MM.1S (cell line): ENCODE data around the gene METAP2.
"Not testable (repeated sequence)": the region's sequence is repeated elsewhere in the genome, so short reads cannot be mapped to it uniquely, and the experiment has no call there.

Experiments used
- DNase-seq: peaks from one replicate; pipeline ENCODE4 v3.0.0-alpha.2; 2015
- H2AFZ ChIP-seq: fragments of 300-600 bp; sonication (generic); 2 replicates; pipeline ENCODE4 v1.6.0; 2016; ENCODE audit warnings: antibody characterized with exemption, low read length
- H3F3A ChIP-seq: fragments of 300-600 bp; sonication (generic); 2 replicates; pipeline ENCODE4 v1.6.1; 2016; ENCODE audit warnings: mild to moderate bottlenecking, antibody characterized with exemption, low read length, moderate library complexity, mixed read lengths; ENCODE audit not compliant: insufficient read depth
- H3K27ac ChIP-seq: fragments of 300-600 bp; sonication (generic); 2 replicates; pipeline ENCODE4 v1.5.1; 2016; ENCODE audit warnings: mild to moderate bottlenecking, low read length
- H3K27me3 ChIP-seq: fragments of 300-600 bp; sonication (generic); replicated peaks from 2 replicates; pipeline ENCODE4 v1.6.0; 2016; ENCODE audit warnings: low read length; ENCODE audit not compliant: insufficient read depth
- H3K36me3 ChIP-seq: fragments of 300-600 bp; sonication (generic); replicated peaks from 2 replicates; pipeline ENCODE4 v1.6.1; 2016; ENCODE audit warnings: mild to moderate bottlenecking, low read length, mixed read lengths; ENCODE audit not compliant: insufficient read depth
- H3K4me1 ChIP-seq: fragments of 300-600 bp; sonication (generic); 2 replicates; pipeline ENCODE4 v1.6.1; 2016; ENCODE audit warnings: low read length, mixed read lengths
- H3K4me2 ChIP-seq: fragments of 300-600 bp; sonication (generic); 2 replicates; pipeline ENCODE4 v1.6.0; 2016; ENCODE audit warnings: low read depth, low read length
- H3K4me3 ChIP-seq: fragments of 300-600 bp; sonication (generic); 2 replicates; pipeline ENCODE4 v1.5.1; 2016; ENCODE audit warnings: low read length, mixed read lengths
- H3K79me2 ChIP-seq: fragments of 300-600 bp; sonication (generic); 2 replicates; pipeline ENCODE4 v1.6.1; 2016; ENCODE audit warnings: mixed run types, low read length, mixed read lengths
- H3K9ac ChIP-seq: fragments of 300-600 bp; sonication (generic); 2 replicates; pipeline ENCODE4 v1.6.1; 2016; ENCODE audit warnings: low read length, mixed read lengths
- H3K9me2 ChIP-seq: fragments of 300-600 bp; sonication (generic); replicated peaks from 2 replicates; pipeline ENCODE4 v1.6.1; 2016; ENCODE audit warnings: mild to moderate bottlenecking, low read length, mixed read lengths; ENCODE audit not compliant: insufficient read depth
- H3K9me3 ChIP-seq: fragments of 300-600 bp; sonication (generic); replicated peaks from 2 replicates; pipeline ENCODE4 v1.6.1; 2016; ENCODE audit warnings: mild to moderate bottlenecking, low read length, mixed read lengths; ENCODE audit not compliant: insufficient read depth
- H4K20me1 ChIP-seq: fragments of 300-600 bp; sonication (generic); 2 replicates; pipeline ENCODE4 v1.6.1; 2016; ENCODE audit warnings: mild to moderate bottlenecking, low read length, moderate library complexity, mixed read lengths; ENCODE audit not compliant: insufficient read depth
- CTCF ChIP-seq: fragments of 300-600 bp; sonication (generic); IDR thresholded peaks from 2 replicates; pipeline ENCODE4 v1.5.1; 2016; ENCODE audit warnings: antibody characterized with exemption, low read length, mixed read lengths
- EZH2 ChIP-seq: fragments of 300-600 bp; sonication (generic); optimal IDR thresholded peaks from 2 replicates; pipeline ENCODE3; 2017; ENCODE audit warnings: low read depth, mild to moderate bottlenecking, antibody characterized with exemption, low read length, mixed read lengths
- EZH2phosphoT487 ChIP-seq: fragments of 300-600 bp; sonication (generic); IDR thresholded peaks from 2 replicates; pipeline ENCODE4 v1.6.1; 2018; ENCODE audit warnings: antibody characterized with exemption, low read length

METAP2 gene

DNA sequence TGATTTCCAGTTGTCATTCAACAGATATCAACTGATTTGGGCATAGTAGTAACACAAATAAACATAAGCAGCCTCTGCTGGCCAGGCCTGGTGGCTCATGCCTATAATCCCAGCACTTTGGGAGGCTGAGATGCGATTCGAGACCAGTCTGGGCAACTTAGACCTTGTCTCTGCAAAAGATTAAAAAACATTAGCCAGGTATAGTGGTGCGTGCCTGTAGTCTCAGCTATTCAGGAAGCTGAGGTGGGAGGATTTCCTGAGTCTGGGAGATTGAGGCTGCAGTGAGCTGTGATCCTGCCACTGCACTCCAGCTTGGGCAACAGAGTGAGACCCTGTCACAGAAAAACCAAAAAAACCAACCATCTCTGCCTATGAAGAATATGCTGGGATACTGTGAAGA, 7.1 kb downstream of the METAP2 start:
- Histone ChIP-seq H3F3A (no peaks in the 10 kb centered on the region), H3K36me3 (no peaks in the 10 kb centered on the region; the same call in 1 of the 2 replicates), H3K4me1 (no peaks in the 10 kb centered on the region), H3K9ac (no peak overlapping the region), H3K27ac (no peak overlapping the region), H2AFZ (no peak overlapping the region), H3K4me3 (no peak overlapping the region), H3K9me2 (no peaks in the 10 kb centered on the region), H3K79me2 (peaks cover 93% of the 10 kb centered on the region), H3K27me3 (no peaks in the 10 kb centered on the region), H4K20me1 (peaks cover 18% of the 10 kb centered on the region), H3K9me3 (no peaks in the 10 kb centered on the region), H3K4me2 (no peak overlapping the region)
- no peak for TF ChIP-seq EZH2
- no peak for TF ChIP-seq EZH2phosphoT487
- TF ChIP-seq CTCF, result no peak
- DNase-seq, result no peak

- H4K20me1 ChIP-seq, result peaks cover 18% of the 10 kb centered on the region
- H2AFZ ChIP-seq, result no peak overlapping the region
- H3K4me2 ChIP-seq, result no peak overlapping the region
- no peaks in the 10 kb centered on the region for H3K27me3 ChIP-seq
- no peaks in the 10 kb centered on the region; the same call in 1 of the 2 replicates for H3K36me3 ChIP-seq
- H3F3A ChIP-seq, result no peaks in the 10 kb centered on the region
- no peak for TF ChIP-seq EZH2phosphoT487
- TF ChIP-seq CTCF, result no peak
- no peak for TF ChIP-seq EZH2
- no peak overlapping the region for H3K27ac ChIP-seq
- H3K9me3 ChIP-seq, result no peaks in the 10 kb centered on the region
- no peak overlapping the region for H3K4me3 ChIP-seq
- no peaks in the 10 kb centered on the region for H3K4me1 ChIP-seq
- H3K79me2 ChIP-seq, result peaks cover 85% of the 10 kb centered on the region
- no peak overlapping the region for H3K9ac ChIP-seq
- H3K9me2 ChIP-seq, result no peaks in the 10 kb centered on the region
- DNase-seq, result no peak
Observed at GRCh38 chr12:95481888-95482287, 7.9 kb downstream of the METAP2 start.

DNA sequence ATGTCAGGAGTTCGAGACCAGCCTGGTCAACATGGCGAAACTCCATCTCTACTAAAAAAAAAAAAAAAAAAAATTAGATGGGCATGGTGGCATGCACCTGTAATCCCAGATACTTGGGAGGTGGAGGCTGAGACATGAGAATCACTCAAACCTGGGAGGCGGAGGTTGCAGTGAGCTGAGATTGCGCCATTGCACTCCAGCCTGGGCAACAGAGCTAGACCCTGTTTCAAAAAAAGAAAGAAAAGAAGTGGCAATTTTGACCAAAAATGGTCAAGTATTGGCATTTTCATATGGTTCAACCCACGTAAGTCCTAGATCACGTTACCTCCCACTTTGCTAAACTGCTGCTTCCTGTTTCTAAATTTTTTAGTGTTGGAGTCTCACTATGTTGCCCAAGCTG, 8.6 kb downstream of the METAP2 start:
- H3F3A ChIP-seq, H3K4me3 ChIP-seq, H3K9me2 ChIP-seq, H3K9me3 ChIP-seq, DNase-seq, H3K4me1 ChIP-seq, H3K27ac ChIP-seq, H3K9ac ChIP-seq, H3K4me2 ChIP-seq, H3K36me3 ChIP-seq, H3K27me3 ChIP-seq, H2AFZ ChIP-seq: not testable (repeated sequence)
- Histone ChIP-seq H4K20me1 (peaks cover 18% of the 10 kb centered on the region), H3K79me2 (peaks cover 78% of the 10 kb centered on the region)

GRCh38 chr12:95484524-95484923, 10.6 kb downstream of the METAP2 start:
- H3K4me2 ChIP-seq, result no peak overlapping the region
- H3K9ac ChIP-seq, result no peak overlapping the region
- H3K4me1 ChIP-seq, result no peaks in the 10 kb centered on the region
- peaks cover 58% of the 10 kb centered on the region for H3K79me2 ChIP-seq
- no peaks in the 10 kb centered on the region for H3K9me2 ChIP-seq
- no peaks in the 10 kb centered on the region for H3K9me3 ChIP-seq
- DNase-seq, result no peak
- no peaks in the 10 kb centered on the region for H3K27me3 ChIP-seq
- peaks cover 13% of the 10 kb centered on the region for H4K20me1 ChIP-seq
- H3K36me3 ChIP-seq, result peaks cover 2% of the 10 kb centered on the region; the same call in 1 of the 2 replicates
- no peak overlapping the region for H2AFZ ChIP-seq
- TF ChIP-seq EZH2phosphoT487, result no peak
- no peak for TF ChIP-seq EZH2
- TF ChIP-seq CTCF, result no peak
- H3F3A ChIP-seq, result no peaks in the 10 kb centered on the region
- H3K27ac ChIP-seq, result no peak overlapping the region
- no peak overlapping the region for H3K4me3 ChIP-seq
